ENCODE measurements around the gene LPIN3. TPM values are rescaled to one million over a fixed set of nuclear protein-coding genes. Genes with fewer than 3 reads are reported as not detected.

The LPIN3 gene
- total and polyA plus RNA-seq, 5 experiments from 2014 or later, result 0.15 to 1.0 (median 0.44) TPM; not detected in 2

- Mint-ChIP-seq H3K4me1 (peaks cover 0 to 2% (median 0%) of the 10 kb centered on the region in 4 donors), H3K27ac (no peak overlapping the region), H3K4me3 (no peak overlapping the region), H3K27me3 (no peaks in the 10 kb centered on the region), H3K36me3 (no peaks in the 10 kb centered on the region), H3K9me3 (no peaks in the 10 kb centered on the region)
- DNase-seq (no peak), ATAC-seq (no peak)
- POLR2A ChIA-PET, result no interaction called here
Observed at GRCh38 chr20:41356951-41357350, 16.3 kb downstream of the LPIN3 start.

GRCh38 chr20:41357424-41358163, 17.0 kb downstream of the LPIN3 start:
- H3K4me3 Mint-ChIP-seq, result no peak overlapping the region
- H3K36me3 Mint-ChIP-seq, result no peaks in the 10 kb centered on the region
- H3K27ac Mint-ChIP-seq, result no peak overlapping the region
- DNase-seq, result no peak
- POLR2A ChIA-PET, result no interaction called here
- H3K9me3 Mint-ChIP-seq, result no peaks in the 10 kb centered on the region
- H3K4me1 Mint-ChIP-seq, result peaks cover 0 to 2% (median 0%) of the 10 kb centered on the region in 4 donors
- no peak for ATAC-seq
- H3K27me3 Mint-ChIP-seq, result no peaks in the 10 kb centered on the region

DNA sequence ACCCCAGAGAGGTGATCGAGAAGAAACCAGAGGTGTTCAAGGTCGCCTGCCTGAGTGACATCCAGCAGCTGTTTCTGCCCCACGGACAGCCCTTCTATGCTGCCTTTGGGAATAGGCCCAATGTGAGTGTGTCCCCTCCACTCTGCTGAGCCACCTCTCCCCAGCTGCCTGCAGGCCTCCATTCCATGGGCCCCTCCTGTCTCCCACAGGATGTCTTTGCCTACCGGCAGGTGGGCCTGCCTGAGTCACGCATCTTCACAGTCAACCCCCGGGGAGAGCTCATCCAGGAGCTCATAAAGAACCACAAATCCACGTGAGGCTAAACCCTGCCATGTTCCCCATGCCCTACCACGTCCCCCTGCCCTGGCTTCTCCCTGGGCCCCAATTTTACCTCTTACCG, 17.6 kb downstream of the LPIN3 start:
- Mint-ChIP-seq H3K27me3 (no peaks in the 10 kb centered on the region), H3K36me3 (no peaks in the 10 kb centered on the region), H3K9me3 (no peaks in the 10 kb centered on the region), H3K27ac (no peak overlapping the region), H3K4me1 (peaks cover 0 to 2% (median 0%) of the 10 kb centered on the region in 4 donors), H3K4me3 (no peak overlapping the region)
- DNase-seq, result no peak
- POLR2A ChIA-PET, result interaction anchor here (0.6 to 0.9 kb wide), 2 partner anchors 216 to 318 kb away, joined by 3 read pairs; no protein-coding TSS in a partner anchor
- no peak for ATAC-seq

DNA sequence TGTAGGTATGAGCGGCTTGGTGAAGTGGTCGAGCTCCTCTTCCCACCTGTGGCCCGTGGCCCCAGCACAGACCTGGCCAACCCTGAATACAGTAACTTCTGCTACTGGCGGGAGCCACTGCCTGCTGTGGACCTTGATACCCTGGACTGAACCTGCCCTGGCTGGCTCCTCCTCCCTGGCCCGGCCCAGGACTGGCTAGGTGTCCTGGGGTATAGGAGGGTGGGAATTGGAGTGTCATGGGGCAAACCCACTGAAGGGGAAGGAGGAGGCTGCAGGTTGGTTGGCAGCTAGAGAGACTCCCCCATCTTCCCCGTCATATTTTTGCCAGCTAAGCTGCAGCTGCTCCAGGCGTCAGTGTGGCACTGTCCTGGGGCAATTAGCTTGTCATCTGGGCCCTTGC, 18.1 kb downstream of the LPIN3 start:
- POLR2A ChIA-PET, result interaction anchor here (0.6 to 0.9 kb wide), 3 partner anchors 187 to 318 kb away, joined by 3 read pairs; no protein-coding TSS in a partner anchor
- H3K36me3 Mint-ChIP-seq, result no peaks in the 10 kb centered on the region
- peaks cover 0 to 2% (median 0%) of the 10 kb centered on the region in 4 donors for H3K4me1 Mint-ChIP-seq
- H3K9me3 Mint-ChIP-seq, result no peaks in the 10 kb centered on the region
- H3K27ac Mint-ChIP-seq, result no peak overlapping the region
- ATAC-seq (no peak), DNase-seq (no peak)
- H3K4me3 Mint-ChIP-seq, result no peak overlapping the region
- H3K27me3 Mint-ChIP-seq, result no peaks in the 10 kb centered on the region

DNA sequence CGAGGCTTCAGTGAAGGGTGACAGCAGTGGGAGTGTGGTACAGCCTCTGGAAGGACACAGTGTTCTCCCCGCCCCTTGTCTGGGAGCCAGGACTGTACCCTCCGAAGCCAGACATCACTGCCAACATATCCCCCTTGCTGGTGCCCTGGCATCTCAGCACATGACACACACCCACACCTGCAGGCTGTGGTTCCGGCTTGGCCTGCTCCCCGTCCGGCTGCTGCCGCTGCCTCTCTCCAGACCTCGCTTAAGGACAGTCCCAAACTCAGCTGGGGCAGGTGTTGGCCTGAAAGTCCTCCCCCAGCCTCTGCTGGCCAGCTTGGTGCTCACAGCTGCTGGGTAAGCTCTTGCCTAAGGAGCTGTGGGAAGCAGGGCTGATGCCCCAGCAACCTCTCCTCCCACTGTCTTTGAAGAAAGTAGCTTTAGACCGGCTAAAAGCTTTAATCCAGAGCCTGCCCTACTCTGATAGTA, 19.0 kb downstream of the LPIN3 start:
- no peak overlapping the region for H3K4me3 Mint-ChIP-seq
- H3K36me3 Mint-ChIP-seq, result no peaks in the 10 kb centered on the region
- ATAC-seq (no peak), DNase-seq (no peak)
- no peak overlapping the region for H3K27ac Mint-ChIP-seq
- POLR2A ChIA-PET, result interaction anchor here (0.7 kb wide), 1 partner anchor 188 kb away, joined by 3 read pairs; no protein-coding TSS in a partner anchor
- no peaks in the 10 kb centered on the region for H3K4me1 Mint-ChIP-seq
- H3K9me3 Mint-ChIP-seq, result no peaks in the 10 kb centered on the region
- H3K27me3 Mint-ChIP-seq, result peaks cover 0 to 2% (median under 1%) of the 10 kb centered on the region in 5 donors

- H3K36me3 Mint-ChIP-seq, result no peaks in the 10 kb centered on the region
- H3K4me1 Mint-ChIP-seq, result peaks cover 0 to 2% (median 0%) of the 10 kb centered on the region in 4 donors
- DNase-seq (no peak), ATAC-seq (no peak)
- POLR2A ChIA-PET, result no interaction called here
- peaks cover 3 to 14% (median 11%) of the 10 kb centered on the region in 5 donors for H3K27me3 Mint-ChIP-seq
- no peak overlapping the region for H3K4me3 Mint-ChIP-seq
- H3K9me3 Mint-ChIP-seq, result no peaks in the 10 kb centered on the region
- H3K27ac Mint-ChIP-seq, result no peak overlapping the region
Observed at GRCh38 chr20:41360831-41361756, 20.5 kb downstream of the LPIN3 start.

GRCh38 chr20:41361757-41362747, 21.4 kb downstream of the LPIN3 start:
- no peak overlapping the region for H3K4me3 Mint-ChIP-seq
- peaks cover 0 to 2% (median 1%) of the 10 kb centered on the region in 4 donors for H3K4me1 Mint-ChIP-seq
- H3K27me3 Mint-ChIP-seq, result peaks cover 3 to 16% (median 13%) of the 10 kb centered on the region in 5 donors
- ATAC-seq (no peak), DNase-seq (no peak)
- H3K9me3 Mint-ChIP-seq, result no peaks in the 10 kb centered on the region
- POLR2A ChIA-PET, result no interaction called here
- H3K27ac Mint-ChIP-seq, result no peak overlapping the region
- no peaks in the 10 kb centered on the region for H3K36me3 Mint-ChIP-seq

DNA sequence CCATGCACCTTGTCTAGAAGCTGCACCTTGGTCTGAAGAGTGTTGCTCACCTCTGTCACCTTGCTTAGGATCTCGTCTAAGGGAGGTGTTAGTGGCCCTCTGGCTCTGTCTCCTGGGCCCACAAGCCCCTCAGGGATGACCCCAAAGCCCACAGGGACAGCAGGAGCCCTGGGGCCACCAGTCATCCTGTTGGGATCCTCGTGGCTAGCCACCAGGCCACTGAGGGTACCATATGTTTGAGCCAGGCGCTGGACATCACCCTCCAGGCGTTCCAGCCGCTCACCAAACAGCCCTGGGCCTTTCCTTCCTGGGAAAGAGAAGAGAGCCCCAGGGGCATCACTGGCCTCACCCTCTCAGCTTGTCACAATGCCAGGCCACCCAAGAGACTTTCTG, 22.1 kb downstream of the LPIN3 start:
- H3K4me3 Mint-ChIP-seq, result no peak overlapping the region
- POLR2A ChIA-PET, result no interaction called here

GRCh38 chr20:41363601-41364000, 23.0 kb downstream of the LPIN3 start:
- Mint-ChIP-seq H3K9me3 (no peaks in the 10 kb centered on the region), H3K27me3 (peaks cover 7 to 29% (median 25%) of the 10 kb centered on the region in 5 donors), H3K27ac (no peak overlapping the region), H3K36me3 (no peaks in the 10 kb centered on the region), H3K4me1 (peaks cover 0 to 10% (median 8%) of the 10 kb centered on the region in 4 donors), H3K4me3 (no peak overlapping the region)
- DNase-seq (no peak), ATAC-seq (no peak)
- POLR2A ChIA-PET, result no interaction called here

More for the DNA sequence above, 22.1 kb downstream of the LPIN3 start:
- no peak for ATAC-seq
- peaks cover 7 to 23% (median 20%) of the 10 kb centered on the region in 5 donors for H3K27me3 Mint-ChIP-seq
- DNase-seq, result no peak
- H3K9me3 Mint-ChIP-seq, result no peaks in the 10 kb centered on the region
- no peak overlapping the region for H3K27ac Mint-ChIP-seq
- H3K4me1 Mint-ChIP-seq, result peaks cover 0 to 9% (median 8%) of the 10 kb centered on the region in 4 donors
- no peaks in the 10 kb centered on the region for H3K36me3 Mint-ChIP-seq

GRCh38 chr20:41364236-41364855, 23.7 kb downstream of the LPIN3 start:
- no peak overlapping the region for H3K27ac Mint-ChIP-seq
- ATAC-seq, result no peak
- no peaks in the 10 kb centered on the region for H3K9me3 Mint-ChIP-seq
- DNase-seq, result no peak
- H3K4me3 Mint-ChIP-seq, result no peak overlapping the region
- H3K27me3 Mint-ChIP-seq, result peaks cover 7 to 37% (median 30%) of the 10 kb centered on the region in 5 donors
- H3K36me3 Mint-ChIP-seq, result no peaks in the 10 kb centered on the region
- POLR2A ChIA-PET, result no interaction called here
- peaks cover 0 to 10% (median 8%) of the 10 kb centered on the region in 4 donors for H3K4me1 Mint-ChIP-seq

GRCh38 chr20:41364967-41365765, 24.5 kb downstream of the LPIN3 start:
- Mint-ChIP-seq H3K4me3 (peak overlapping the region in 4 of 10 donors; percentile 18 to 52 (median 38)), H3K27ac (peak overlapping the region in 1 of 10 donors; percentile 3), H3K36me3 (peaks cover 0 to 2% (median 0%) of the 10 kb centered on the region in 3 donors), H3K9me3 (peaks cover 0 to 2% (median 0%) of the 10 kb centered on the region in 9 donors), H3K27me3 (peaks cover 10 to 45% (median 36%) of the 10 kb centered on the region in 5 donors), H3K4me1 (peaks cover 0 to 10% (median 8%) of the 10 kb centered on the region in 4 donors)
- POLR2A ChIA-PET, result no interaction called here
- no peak for DNase-seq
- ATAC-seq, result no peak
